ENCODE measurements around the gene SLC4A7. TPM values are rescaled to one million over a fixed set of nuclear protein-coding genes. Genes with fewer than 3 reads are reported as not detected.

The SLC4A7 gene
- polyA plus RNA-seq, 1 of the 3 experiments (the other 2 are of a cell fraction), result 3.9 TPM

DNA sequence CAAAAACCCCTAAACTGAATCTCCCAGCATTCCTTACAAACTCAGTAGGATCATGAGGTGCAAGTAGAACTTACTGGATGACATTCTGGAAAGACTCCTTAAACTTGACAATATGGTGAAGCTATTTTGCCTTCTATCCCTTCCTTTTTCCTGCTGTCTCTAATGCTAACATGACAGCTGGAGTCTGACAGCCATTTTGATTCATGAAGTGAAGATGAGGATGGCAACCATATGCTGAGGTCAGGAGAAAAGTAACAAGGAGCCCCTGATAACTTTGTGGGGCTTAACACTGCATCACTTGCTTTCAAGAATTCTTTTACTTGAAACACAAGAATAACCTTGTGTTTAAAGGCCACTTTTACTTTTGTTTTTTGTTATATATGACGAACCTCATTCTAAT lies 100.0 kb downstream of the SLC4A7 start:
- Histone ChIP-seq H3K36me3 (replicated peaks in 1 of 2; ENCODE audit: control insufficient read depth in 1 of 2, insufficient read depth in 2 of 2, low read length in 1 of 2) (peaks cover 53 to 87% of the 10 kb centered on the region in 2 experiments), H3K27ac (ENCODE audit: low read depth in 2 of 2, low read length in 1 of 2) (no peak overlapping the region), H3K27me3 (ENCODE audit: insufficient read depth) (no peaks in the 10 kb centered on the region), H3K9me3 (no peaks in the 10 kb centered on the region; the same call in 1 of the 2 replicates), H3K9ac (no peak overlapping the region), H3K4me3 (ENCODE audit: low read depth in 2 of 2, low read length in 1 of 2) (no peak overlapping the region), H3K4me2 (no peak overlapping the region), H3F3A (replicated peaks; ENCODE audit: insufficient read depth) (peaks cover 4% of the 10 kb centered on the region), H3K79me2 (ENCODE audit: insufficient read depth) (no peaks in the 10 kb centered on the region), H4K20me1 (ENCODE audit: insufficient read depth) (no peaks in the 10 kb centered on the region), H2AFZ (ENCODE audit: low read depth) (no peak overlapping the region), H3K4me1 (ENCODE audit: control insufficient read depth in 1 of 2, insufficient read depth in 2 of 2, low read depth in 1 of 2, low read length in 1 of 2) (no peaks in the 10 kb centered on the region), H3K9me2 (no peaks in the 10 kb centered on the region)
- WGBS (ENCODE audit: low lambda C conversion rate), result 100% methylated on average over 1 of the region's 1 CpG
- ChIA-PET POLR2A (no interaction called here), CTCF (no interaction called here)
- no peak for DNase-seq
- TF ChIP-seq JUND (IDR thresholded peaks at IDR 0.05), result no peak
- no peak for TF ChIP-seq GABPA (IDR thresholded peaks at IDR 0.05; ENCODE audit: low read depth)
- TF ChIP-seq CHD2 (IDR thresholded peaks at IDR 0.05; ENCODE audit: low read length, partially characterized antibody), result no peak
- TF ChIP-seq RCOR1 (IDR thresholded peaks at IDR 0.05; ENCODE audit: low read length), result no peak
- TF ChIP-seq RXRA (IDR thresholded peaks at IDR 0.05; ENCODE audit: borderline replicate concordance, low read depth), result no peak
- no peak for TF ChIP-seq EP300 (IDR thresholded peaks at IDR 0.05; ENCODE audit: borderline replicate concordance in 1 of 2, low read depth in 1 of 2, low read length in 1 of 2)
- TF ChIP-seq, protein P1, sequence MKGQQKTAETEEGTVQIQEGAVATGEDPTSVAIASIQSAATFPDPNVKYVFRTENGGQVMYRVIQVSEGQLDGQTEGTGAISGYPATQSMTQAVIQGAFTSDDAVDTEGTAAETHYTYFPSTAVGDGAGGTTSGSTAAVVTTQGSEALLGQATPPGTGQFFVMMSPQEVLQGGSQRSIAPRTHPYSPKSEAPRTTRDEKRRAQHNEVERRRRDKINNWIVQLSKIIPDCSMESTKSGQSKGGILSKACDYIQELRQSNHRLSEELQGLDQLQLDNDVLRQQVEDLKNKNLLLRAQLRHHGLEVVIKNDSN (IDR thresholded peaks at IDR 0.05; ENCODE audit: borderline replicate concordance, low read depth), result no peak
- no peak for TF ChIP-seq TAF1 (IDR thresholded peaks at IDR 0.05; ENCODE audit: borderline replicate concordance, low read depth, low read length)
- TF ChIP-seq SMC3 (IDR thresholded peaks at IDR 0.05; ENCODE audit: low read depth, low read length), result no peak
- no peak for TF ChIP-seq FOXJ3 (CRISPR knock-in tag; IDR thresholded peaks at IDR 0.05)
- TF ChIP-seq RAD21 (IDR thresholded peaks at IDR 0.05; ENCODE audit: low read length), result no peak
- no peak for TF ChIP-seq MEF2A (IDR thresholded peaks at IDR 0.05; ENCODE audit: borderline replicate concordance, low read depth)
- no peak for TF ChIP-seq SIN3A (IDR thresholded peaks at IDR 0.05; ENCODE audit: borderline replicate concordance, low read depth, low read length)
- TF ChIP-seq TEAD4 (IDR thresholded peaks at IDR 0.05; ENCODE audit: borderline replicate concordance, insufficient read depth), result no peak

DNA sequence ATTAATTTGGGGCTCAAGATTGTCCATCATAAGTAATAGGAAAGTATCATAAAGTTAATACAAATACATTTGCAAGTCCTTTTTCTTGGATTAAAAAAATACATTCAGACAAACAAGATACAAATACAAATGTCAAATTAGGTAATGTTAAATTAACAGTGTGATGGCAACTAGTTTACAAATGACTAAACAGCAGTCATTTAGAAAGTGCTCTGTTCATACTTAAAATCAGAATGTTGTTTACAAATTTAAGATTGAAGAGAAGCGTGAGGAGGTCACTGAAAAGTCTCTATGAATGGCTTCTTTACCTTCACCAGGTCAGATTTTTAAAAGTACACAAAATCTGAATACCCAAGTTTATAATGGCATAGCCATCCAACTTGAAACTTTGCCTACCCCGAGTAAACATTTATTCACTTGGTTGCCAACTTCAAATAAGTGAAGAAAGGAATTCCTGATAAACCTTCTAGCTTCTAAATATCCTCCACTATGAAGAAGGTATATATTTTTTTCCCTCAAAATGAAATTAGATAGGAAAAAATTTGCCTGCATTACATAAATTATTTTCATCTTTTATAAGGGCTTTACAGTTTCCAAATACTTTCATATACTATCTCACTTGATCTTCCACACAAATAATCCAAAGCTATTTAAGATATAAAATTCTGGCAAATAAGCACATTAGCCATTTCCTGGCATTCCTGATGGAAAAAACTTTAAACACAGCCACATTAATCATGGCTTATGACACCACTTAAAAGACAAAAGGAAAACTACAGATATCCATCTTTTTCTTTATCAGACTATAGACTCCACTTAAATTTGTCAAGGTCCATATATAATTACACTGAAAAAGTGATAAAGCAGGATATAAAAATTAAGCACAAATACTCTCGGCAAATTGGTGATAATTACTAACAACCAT lies 103.5 kb downstream of the SLC4A7 start:
- WGBS (ENCODE audit: low lambda C conversion rate), result 94% methylated on average over 3 of the region's 3 CpGs
- ChIA-PET CTCF (interaction anchor here (1.5 kb wide), 1 partner anchor 23 kb away, joined by 3 read pairs; no protein-coding TSS in a partner anchor), POLR2A (no interaction called here)
- TF ChIP-seq FOXM1 (IDR thresholded peaks at IDR 0.05; ENCODE audit: low read depth) (no peak), SIN3A (IDR thresholded peaks at IDR 0.05; ENCODE audit: borderline replicate concordance, low read depth, low read length) (no peak), CHD2 (IDR thresholded peaks at IDR 0.05; ENCODE audit: low read length, partially characterized antibody) (no peak), SMC3 (IDR thresholded peaks at IDR 0.05; ENCODE audit: low read depth, low read length) (no peak), JUND (IDR thresholded peaks at IDR 0.05) (0 out of 2 replicates have a peak, but pooled peaks have one; percentile 17), YY1 (IDR thresholded peaks at IDR 0.05; ENCODE audit: low read depth) (no peak)
- TF ChIP-seq, protein P2, sequence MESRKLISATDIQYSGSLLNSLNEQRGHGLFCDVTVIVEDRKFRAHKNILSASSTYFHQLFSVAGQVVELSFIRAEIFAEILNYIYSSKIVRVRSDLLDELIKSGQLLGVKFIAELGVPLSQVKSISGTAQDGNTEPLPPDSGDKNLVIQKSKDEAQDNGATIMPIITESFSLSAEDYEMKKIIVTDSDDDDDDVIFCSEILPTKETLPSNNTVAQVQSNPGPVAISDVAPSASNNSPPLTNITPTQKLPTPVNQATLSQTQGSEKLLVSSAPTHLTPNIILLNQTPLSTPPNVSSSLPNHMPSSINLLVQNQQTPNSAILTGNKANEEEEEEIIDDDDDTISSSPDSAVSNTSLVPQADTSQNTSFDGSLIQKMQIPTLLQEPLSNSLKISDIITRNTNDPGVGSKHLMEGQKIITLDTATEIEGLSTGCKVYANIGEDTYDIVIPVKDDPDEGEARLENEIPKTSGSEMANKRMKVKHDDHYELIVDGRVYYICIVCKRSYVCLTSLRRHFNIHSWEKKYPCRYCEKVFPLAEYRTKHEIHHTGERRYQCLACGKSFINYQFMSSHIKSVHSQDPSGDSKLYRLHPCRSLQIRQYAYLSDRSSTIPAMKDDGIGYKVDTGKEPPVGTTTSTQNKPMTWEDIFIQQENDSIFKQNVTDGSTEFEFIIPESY (IDR thresholded peaks at IDR 0.05; ENCODE audit: borderline replicate concordance, low read depth), result no peak
- TF ChIP-seq, protein P3, sequence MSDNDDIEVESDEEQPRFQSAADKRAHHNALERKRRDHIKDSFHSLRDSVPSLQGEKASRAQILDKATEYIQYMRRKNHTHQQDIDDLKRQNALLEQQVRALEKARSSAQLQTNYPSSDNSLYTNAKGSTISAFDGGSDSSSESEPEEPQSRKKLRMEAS (IDR thresholded peaks at IDR 0.05; ENCODE audit: low read depth), result no peak
- TF ChIP-seq, protein P4, sequence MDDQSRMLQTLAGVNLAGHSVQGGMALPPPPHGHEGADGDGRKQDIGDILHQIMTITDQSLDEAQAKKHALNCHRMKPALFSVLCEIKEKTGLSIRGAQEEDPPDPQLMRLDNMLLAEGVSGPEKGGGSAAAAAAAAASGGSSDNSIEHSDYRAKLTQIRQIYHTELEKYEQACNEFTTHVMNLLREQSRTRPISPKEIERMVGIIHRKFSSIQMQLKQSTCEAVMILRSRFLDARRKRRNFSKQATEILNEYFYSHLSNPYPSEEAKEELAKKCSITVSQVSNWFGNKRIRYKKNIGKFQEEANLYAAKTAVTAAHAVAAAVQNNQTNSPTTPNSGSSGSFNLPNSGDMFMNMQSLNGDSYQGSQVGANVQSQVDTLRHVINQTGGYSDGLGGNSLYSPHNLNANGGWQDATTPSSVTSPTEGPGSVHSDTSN (IDR thresholded peaks at IDR 0.05), result peak; percentile 22; the same call in 1 of the 2 replicates
- H3K4me2 ChIP-seq, result no peak overlapping the region
- no peaks in the 10 kb centered on the region for H3K9me2 ChIP-seq
- no peaks in the 10 kb centered on the region for H3K27me3 ChIP-seq (ENCODE audit: insufficient read depth)
- H3K79me2 ChIP-seq (ENCODE audit: insufficient read depth), result no peaks in the 10 kb centered on the region; the same call in 1 of the 2 replicates
- H3K4me1 ChIP-seq (ENCODE audit: control insufficient read depth in 1 of 2, insufficient read depth in 2 of 2, low read depth in 1 of 2, low read length in 1 of 2), result no peaks in the 10 kb centered on the region
- DNase-seq, result no peak
- H3F3A ChIP-seq (replicated peaks; ENCODE audit: insufficient read depth), result peaks cover 8% of the 10 kb centered on the region
- H3K27ac ChIP-seq (ENCODE audit: low read depth in 2 of 2, low read length in 1 of 2), result no peak overlapping the region
- H2AFZ ChIP-seq (ENCODE audit: low read depth), result no peak overlapping the region
- H3K36me3 ChIP-seq (replicated peaks in 1 of 2; ENCODE audit: control insufficient read depth in 1 of 2, insufficient read depth in 2 of 2, low read length in 1 of 2), result peaks cover 64 to 79% of the 10 kb centered on the region in 2 experiments
- no peaks in the 10 kb centered on the region; the same call in 1 of the 2 replicates for H3K9me3 ChIP-seq
- no peaks in the 10 kb centered on the region for H4K20me1 ChIP-seq (ENCODE audit: insufficient read depth)
- no peak overlapping the region for H3K4me3 ChIP-seq (ENCODE audit: low read depth in 2 of 2, low read length in 1 of 2)
- H3K9ac ChIP-seq, result no peak overlapping the region

All from SK-N-SH (cell line).